Transverse colon (tissue), 4 donors: ENCODE results near the gene EVI5L. TPM values are rescaled to one million over a fixed set of nuclear protein-coding genes. Genes with fewer than 3 reads are reported as not detected.

ENCODE experiments used
- DNase-seq: peaks from one replicate; pipeline ENCODE4 v3.0.0-alpha.2; 2019
- H3K27ac ChIP-seq, 4 donors: fragments of 200-600 bp; sonication (generic); 2 replicates each; pipeline ENCODE4 v1.5.1; 2016 to 2018; ENCODE audit warnings: inconsistent platforms in 4 of 4
- H3K27me3 ChIP-seq: fragments of 200-600 bp; sonication (generic); 2 replicates; pipeline ENCODE4 v1.5.1; 2017; ENCODE audit warnings: inconsistent platforms
- H3K36me3 ChIP-seq, 4 donors: fragments of 200-600 bp; sonication (generic); 2 replicates each; pipeline ENCODE4 v1.5.1; 2017 to 2019; ENCODE audit warnings: inconsistent platforms in 4 of 4
- H3K4me1 ChIP-seq, 4 donors: fragments of 200-600 bp; sonication (generic); 2 replicates each; pipeline ENCODE4 v1.5.1; 2017 to 2020; ENCODE audit warnings: inconsistent platforms in 4 of 4
- H3K4me3 ChIP-seq, 4 donors: fragments of 200-600 bp; sonication (generic); 1 replicate in 1 of 4; 2 replicates in 3 of 4; pipeline versions ENCODE4 v1.5.1 to v1.6.1; 2017 to 2019; ENCODE audit warnings: inconsistent platforms in 4 of 4
- H3K9me3 ChIP-seq, 2 donors: fragments of 200-600 bp; sonication (generic); 2 replicates each; pipeline ENCODE4 v1.5.1; 2017 to 2019; ENCODE audit warnings: inconsistent platforms in 2 of 2
- CTCF ChIP-seq, 5 experiments: fragments of 200-600 bp in 3 of 5; fragments of 450-650 bp in 2 of 5; sonication (generic) in 3 of 5; IDR thresholded peaks; 1 replicate in 2 of 5; 2 replicates in 3 of 5; pipeline ENCODE4 v1.5.1; 2016 to 2017; ENCODE audit warnings: antibody characterized with exemption in 5 of 5, inconsistent platforms in 3 of 5, mild to moderate bottlenecking in 2 of 5, moderate library complexity in 1 of 5
- EP300 ChIP-seq: sonication (generic); formaldehyde crosslinking; IDR thresholded peaks from one replicate; pipeline ENCODE4 v1.6.1; 2017; ENCODE audit warnings: antibody characterized with exemption, low read depth
- POLR2A ChIP-seq: fragments of 450-650 bp; IDR thresholded peaks from one replicate; pipeline ENCODE4 v1.6.1; 2016; ENCODE audit warnings: antibody characterized with exemption, mild to moderate bottlenecking, moderate library complexity
- POLR2AphosphoS5 ChIP-seq, 3 donors: sonication (generic); formaldehyde crosslinking; IDR thresholded peaks; one replicate each; pipeline ENCODE4 v1.6.1; 2016; ENCODE audit warnings: antibody characterized with exemption in 3 of 3
- WGBS, 2 donors: methylation state at CpG; one replicate each; pipeline ENCODE4 v1.1.5; 2018; ENCODE audit warnings: low coverage in 1 of 2; 5-methylcytosine and 5-hydroxymethylcytosine counted together
- in situ Hi-C, 4 donors: fragments of 200-750 bp; cut with MboI; loops; one replicate each; pipeline versions ENCODE4 v1.15.0 to v1.15.1; 2017; ENCODE audit warnings: low sequenced_read_pairs in 3 of 4, low pct_ligation_motif_present in 1 of 4, low pct_unique_long_range_greater_than_20kb in 1 of 4
- intact Hi-C: fragments of 100-400 bp; cut with DNase I; formaldehyde crosslinking; loops from one replicate; pipeline ENCODE4 v1.15.1; 2023; ENCODE audit warnings: low total_unique reads
- total RNA-seq, 4 donors: library from RNA; depleted of rRNA; stranded (reverse); fragments of >200 nt; gene quantifications; one replicate each; pipeline ENCODE4 v1.1.0, GENCODE V29; 2016

EVI5L gene
- total RNA-seq, 4 donors from 2014 or later: 8.5 to 65.8 (median 15.0) TPM

DNA sequence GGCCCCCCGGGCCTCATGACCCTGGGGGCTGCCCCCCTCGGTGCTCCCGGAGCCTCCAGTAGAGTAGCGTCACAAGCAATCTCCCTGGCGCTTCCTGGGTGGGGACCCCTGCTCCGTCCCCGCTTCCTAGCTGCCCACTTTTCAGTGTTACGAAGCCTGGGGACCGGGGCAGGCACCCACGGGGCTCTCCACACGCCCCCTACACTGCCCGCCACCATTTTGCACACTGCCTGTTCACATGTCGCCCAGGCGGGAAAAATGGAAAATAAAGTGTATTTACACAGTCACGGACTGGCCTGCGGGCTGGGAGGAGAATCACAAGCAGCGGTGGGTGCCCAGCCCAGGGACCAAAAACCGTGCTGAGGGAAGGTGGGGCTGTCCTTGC, 34.7 kb downstream of the EVI5L start:
- Histone ChIP-seq H3K27me3 (peaks cover 83% of the 10 kb centered on the region), H3K9me3 (no peaks in the 10 kb centered on the region), H3K27ac (no peak overlapping the region), H3K4me3 (no peak overlapping the region), H3K4me1 (peaks cover 15 to 37% (median 32%) of the 10 kb centered on the region in 4 donors), H3K36me3 (no peaks in the 10 kb centered on the region)
- 52% methylated on average over 18 of the region's 18 CpGs; no CpG with 5 or more reads in 1 of the 2 donors for WGBS, 2 donors
- in situ Hi-C loops (no loop called here), intact Hi-C loops (no loop called here)
- no peak for TF ChIP-seq POLR2A
- TF ChIP-seq EP300: no peak
- no peak for TF ChIP-seq POLR2AphosphoS5 (IDR thresholded peaks at IDR 0.05)
- TF ChIP-seq CTCF (IDR thresholded peaks at IDR 0.05): no peak
- no peak for DNase-seq

GRCh38 chr19:7865262-7865911, 35.4 kb downstream of the EVI5L start:
- DNase-seq: no peak
- H3K36me3 ChIP-seq: no peaks in the 10 kb centered on the region
- no peak for TF ChIP-seq POLR2AphosphoS5 (IDR thresholded peaks at IDR 0.05)
- TF ChIP-seq POLR2A: no peak
- TF ChIP-seq EP300: no peak
- no peak for TF ChIP-seq CTCF (IDR thresholded peaks at IDR 0.05)
- H3K4me1 ChIP-seq: peaks cover 15 to 41% (median 35%) of the 10 kb centered on the region in 4 donors
- H3K27ac ChIP-seq: no peak overlapping the region
- no peaks in the 10 kb centered on the region for H3K9me3 ChIP-seq
- peaks cover 79% of the 10 kb centered on the region for H3K27me3 ChIP-seq
- in situ Hi-C loops: no loop called here
- H3K4me3 ChIP-seq: no peak overlapping the region
- 30 to 52% methylated on average over 3 to 9 of the region's 10 CpGs for WGBS, 2 donors
- intact Hi-C loops: no loop called here

DNA sequence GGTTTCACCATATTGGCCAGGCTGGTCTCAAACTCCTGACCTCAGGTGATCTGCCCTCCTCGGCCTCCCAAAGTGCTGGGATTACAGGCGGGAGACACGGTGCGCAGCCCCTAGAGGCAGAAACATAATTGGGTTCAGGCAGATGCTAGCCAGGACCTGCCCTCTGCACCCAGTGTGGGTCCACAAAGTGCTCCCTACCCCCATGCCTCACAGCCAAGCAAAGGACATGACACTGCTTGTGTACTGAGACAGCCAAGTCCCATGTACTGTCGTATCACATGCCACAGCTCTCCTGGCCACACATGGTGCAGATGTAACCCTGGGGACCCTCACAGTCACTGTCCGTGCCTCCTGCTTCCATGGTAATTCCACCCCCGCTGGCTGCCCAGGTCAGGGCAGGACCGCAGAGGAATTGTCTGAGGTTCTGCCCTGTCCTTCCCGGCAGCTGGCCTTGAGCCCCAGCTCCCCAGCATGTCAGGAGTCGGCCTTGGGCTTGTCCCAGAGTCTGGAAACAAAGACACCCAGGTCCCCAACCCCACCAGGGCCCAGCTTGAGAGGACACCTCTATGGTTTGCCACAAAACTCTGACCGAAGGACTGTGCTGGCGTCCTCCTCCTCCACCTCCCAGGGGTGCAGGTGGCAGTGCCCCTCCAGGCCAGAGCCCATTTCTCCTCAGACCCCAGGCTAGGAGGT, 36.5 kb downstream of the EVI5L start:
- DNase-seq: no peak
- in situ Hi-C loops: no loop called here
- no peaks in the 10 kb centered on the region for H3K36me3 ChIP-seq
- H3K27me3 ChIP-seq: peaks cover 68% of the 10 kb centered on the region
- H3K4me1 ChIP-seq: peaks cover 16 to 46% (median 38%) of the 10 kb centered on the region in 4 donors
- no peaks in the 10 kb centered on the region for H3K9me3 ChIP-seq
- H3K27ac ChIP-seq: no peak overlapping the region
- TF ChIP-seq CTCF (IDR thresholded peaks at IDR 0.05) (no peak), EP300 (no peak), POLR2AphosphoS5 (IDR thresholded peaks at IDR 0.05) (no peak), POLR2A (no peak)
- no peak overlapping the region for H3K4me3 ChIP-seq
- 74% methylated on average over 12 of the region's 12 CpGs; no CpG with 5 or more reads in 1 of the 2 donors for whole genome bisulfite sequencing, 2 donors
- intact Hi-C loops: no loop called here

DNA sequence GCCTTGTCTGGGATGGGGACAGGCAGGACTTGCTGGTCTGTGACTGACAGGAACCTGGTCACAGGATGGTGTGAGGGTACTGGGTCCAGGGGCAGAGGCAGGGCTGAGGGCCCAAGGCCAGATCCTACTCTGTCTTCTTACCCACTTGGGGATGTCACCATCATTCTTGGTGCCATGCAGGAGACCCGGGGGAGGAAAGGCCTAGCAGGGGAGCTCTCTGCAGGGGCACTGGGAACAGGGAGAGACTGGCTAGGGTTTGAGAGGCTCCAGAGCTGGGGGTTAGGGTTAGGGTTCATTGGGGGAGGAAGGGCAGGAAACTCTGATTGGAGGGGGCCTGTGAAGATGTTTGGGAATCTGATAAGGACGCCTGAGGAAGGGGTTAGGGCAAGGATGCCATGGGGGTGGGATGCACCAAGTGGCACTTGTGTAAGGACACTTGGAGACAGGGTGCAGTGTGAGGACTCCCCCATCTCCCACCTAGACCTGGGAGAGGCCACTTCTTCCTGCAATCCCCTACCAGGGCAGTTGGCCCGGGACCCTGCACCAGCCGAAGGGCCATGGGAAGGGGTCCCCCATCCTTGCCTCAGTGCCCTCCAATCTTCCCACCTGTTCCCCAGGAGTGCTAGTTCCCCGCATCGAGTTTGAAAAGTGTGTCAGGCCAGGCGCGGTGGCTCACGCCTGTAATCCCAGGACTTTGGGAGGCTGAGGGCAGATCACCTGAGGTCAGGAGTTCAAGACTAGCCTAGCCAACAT, 37.2 kb downstream of the EVI5L start:
- no peak overlapping the region for H3K4me3 ChIP-seq
- in situ Hi-C loops: no loop called here
- H3K27me3 ChIP-seq: peaks cover 63% of the 10 kb centered on the region
- intact Hi-C loops: no loop called here
- no peak for TF ChIP-seq EP300
- no peak for TF ChIP-seq CTCF (IDR thresholded peaks at IDR 0.05)
- TF ChIP-seq POLR2A: no peak
- no peak for TF ChIP-seq POLR2AphosphoS5 (IDR thresholded peaks at IDR 0.05)
- 56 to 83% methylated on average over 1 to 9 of the region's 9 CpGs for WGBS, 2 donors
- H3K4me1 ChIP-seq: peaks cover 15 to 46% (median 38%) of the 10 kb centered on the region in 4 donors
- DNase-seq: no peak
- H3K27ac ChIP-seq: no peak overlapping the region
- no peaks in the 10 kb centered on the region for H3K36me3 ChIP-seq
- no peaks in the 10 kb centered on the region for H3K9me3 ChIP-seq
